ENCODE measurements around the gene HSDL2.

- TF ChIP-seq CTCF (IDR thresholded peaks at IDR 0.05) (no peak), POLR2AphosphoS5 (IDR thresholded peaks at IDR 0.05; ENCODE audit: low read depth, low read length) (no peak), SIN3A (IDR thresholded peaks at IDR 0.05; ENCODE audit: borderline replicate concordance, insufficient read depth, low read depth, low read length) (no peak)
These were observed 108.0 kb downstream of the HSDL2 start for GRCh38 chr9:112487799-112488340.
